Measurements from ENCODE around the gene FAM98C. TPM values are rescaled to one million over a fixed set of nuclear protein-coding genes. Genes with fewer than 3 reads are reported as not detected.

Gene FAM98C
- polyA plus RNA-seq, 1 of the 3 experiments (the other 2 are of a cell fraction) = 26.7 TPM

GRCh38 chr19:38374332-38375097 is 28.4 kb upstream of the FAM98C start, which contains the start of gene PSMD8 (continued):
- TF ChIP-seq NRF1 (IDR thresholded peaks at IDR 0.05; ENCODE audit: low read depth, low read length) (no peak), USF1 (IDR thresholded peaks at IDR 0.05; ENCODE audit: borderline replicate concordance, low read depth) (0 out of 2 replicates have a peak, but pooled peaks have one; percentile 37), NFIC (IDR thresholded peaks at IDR 0.05; ENCODE audit: borderline replicate concordance) (no peak), MXI1 (IDR thresholded peaks at IDR 0.05; ENCODE audit: low read depth, low read length) (peak; percentile 70; the same call in 1 of the 2 replicates), PBX3 (IDR thresholded peaks at IDR 0.05) (peak; percentile 96), GABPA (IDR thresholded peaks at IDR 0.05; ENCODE audit: low read depth) (peak; percentile 78), FOXJ3 (CRISPR knock-in tag; IDR thresholded peaks at IDR 0.05) (peak; percentile 50; the same call in 1 of the 2 replicates), TAF1 (IDR thresholded peaks at IDR 0.05; ENCODE audit: borderline replicate concordance, low read depth, low read length) (peak; percentile 99)

- Histone ChIP-seq H3K27me3 (ENCODE audit: insufficient read depth) (no peaks in the 10 kb centered on the region), H3K9me3 (no peaks in the 10 kb centered on the region), H3K4me1 (ENCODE audit: control insufficient read depth in 1 of 2, insufficient read depth in 2 of 2, low read depth in 1 of 2, low read length in 1 of 2) (peaks cover 6 to 14% of the 10 kb centered on the region in 2 experiments; a peak in 3 of 4 replicates), H3K4me3 (ENCODE audit: low read depth in 2 of 2, low read length in 1 of 2) (peak overlapping the region; percentile 68 to 91), H3K4me2 (peak overlapping the region; percentile 78), H4K20me1 (ENCODE audit: insufficient read depth) (peaks cover 26% of the 10 kb centered on the region), H3K79me2 (ENCODE audit: insufficient read depth) (peaks cover 53% of the 10 kb centered on the region), H3K36me3 (replicated peaks in 1 of 2; ENCODE audit: control insufficient read depth in 1 of 2, insufficient read depth in 2 of 2, low read length in 1 of 2) (peaks cover 7 to 18% of the 10 kb centered on the region in 2 experiments), H3K9me2 (no peaks in the 10 kb centered on the region), H3K27ac (ENCODE audit: low read depth in 2 of 2, low read length in 1 of 2) (peak overlapping the region; percentile 82 to 87), H2AFZ (ENCODE audit: low read depth) (peak overlapping the region; percentile 97; the same call in 1 of the 2 replicates), H3F3A (replicated peaks; ENCODE audit: insufficient read depth) (no peaks in the 10 kb centered on the region), H3K9ac (peak overlapping the region; percentile 96)
- WGBS (ENCODE audit: low lambda C conversion rate) = under 1% methylated on average over 18 of the region's 18 CpGs
- no peak for TF ChIP-seq IRF3 (IDR thresholded peaks at IDR 0.05; ENCODE audit: low read depth, low read length)
- no peak for TF ChIP-seq TAF1 (IDR thresholded peaks at IDR 0.05; ENCODE audit: borderline replicate concordance, low read depth, low read length)
- TF ChIP-seq USF2 (IDR thresholded peaks at IDR 0.05; ENCODE audit: borderline replicate concordance, low read depth, low read length) = no peak
- TF ChIP-seq RCOR1 (IDR thresholded peaks at IDR 0.05; ENCODE audit: low read length) = no peak
- TF ChIP-seq GABPA (IDR thresholded peaks at IDR 0.05; ENCODE audit: low read depth) = no peak
- ChIA-PET POLR2A (interaction anchor here (1.2 to 3.6 kb wide), 5 partner anchors 10 to 468 kb away, joined by 4 to 29 read pairs (median 6); partner anchors contain the start of genes GGN and SPRED3), CTCF (interaction anchor here (1.2 to 2.4 kb wide), 6 partner anchors 10 to 140 kb away, joined by 3 to 12 read pairs (median 10); partner anchors contain the start of genes CATSPERG and FAM98C)
- no peak for DNase-seq
Observed at GRCh38 chr19:38375098-38375493, 27.8 kb upstream of the FAM98C start.
